WTC11 (cell line): ENCODE results near the gene HINT3. TPM values are rescaled to one million over a fixed set of nuclear protein-coding genes. Genes with fewer than 3 reads are reported as not detected.

Source experiments
- ATAC-seq: fragments of 200-7000 bp; cut with Tn5 transposase; 2 replicates; pipeline ENCODE4 v1.10.0; 2021; ENCODE audit warnings: mild to moderate bottlenecking, moderate library complexity
- CTCF ChIA-PET: fragments of 300-600 bp; sonication (Branson Sonifier 250); formaldehyde crosslinking; loops from one replicate; lab custom pipeline; 2021; ENCODE audit warnings: antibody characterized with exemption; lab: Charles Lee
- POLR2A ChIA-PET: fragments of 350-600 bp; sonication (Branson Sonifier 250); formaldehyde crosslinking; loops from one replicate; lab custom pipeline; 2021; ENCODE audit warnings: antibody characterized with exemption; lab: Charles Lee
- DNase-seq: peaks from one replicate; pipeline ENCODE4 v3.0.0; 2021; ENCODE audit warnings: low spot score
- H3K27ac Mint-ChIP-seq: 2 replicates; pipeline ENCODE4 v1.8.0; 2021; ENCODE audit warnings: mixed read lengths
- H3K27me3 Mint-ChIP-seq: 2 replicates; pipeline ENCODE4 v1.8.0; 2021; ENCODE audit warnings: low read depth, mild to moderate bottlenecking, moderate library complexity, mixed read lengths
- H3K36me3 Mint-ChIP-seq: 2 replicates; pipeline ENCODE4 v1.8.0; 2021; ENCODE audit warnings: mixed read lengths
- H3K4me1 Mint-ChIP-seq: 2 replicates; pipeline ENCODE4 v1.8.0; 2022; ENCODE audit warnings: mixed read lengths
- H3K4me3 Mint-ChIP-seq: 2 replicates; pipeline ENCODE4 v1.8.0; 2021; ENCODE audit warnings: mild to moderate bottlenecking, moderate library complexity, mixed read lengths
- H3K9me3 Mint-ChIP-seq: 2 replicates; pipeline ENCODE4 v1.8.0; 2021; ENCODE audit warnings: mixed read lengths
- HMGA2 ChIP-seq: fragments of 250-450 bp; sonication (Bioruptor Pico); IDR thresholded peaks from 2 replicates; pipeline ENCODE4 v1.4.0; 2021; ENCODE audit warnings: mild to moderate bottlenecking, moderate library complexity
- HMGXB4 ChIP-seq: sonication (generic); formaldehyde crosslinking; IDR thresholded peaks from 2 replicates; pipeline ENCODE4 v1.8.1; 2023; ENCODE audit warnings: mild to moderate bottlenecking, moderate library complexity, missing genetic modification reagents
- KAT7 ChIP-seq: sonication (generic); formaldehyde crosslinking; IDR thresholded peaks from 2 replicates; pipeline ENCODE4 v1.8.1; 2023; ENCODE audit warnings: missing genetic modification reagents, mild to moderate bottlenecking, borderline replicate concordance
- NFE2L1 ChIP-seq: sonication (generic); formaldehyde crosslinking; IDR thresholded peaks from 2 replicates; pipeline ENCODE4 v1.8.1; 2023; ENCODE audit warnings: missing genetic modification reagents
- PRDM15 ChIP-seq: sonication (generic); formaldehyde crosslinking; IDR thresholded peaks from 2 replicates; pipeline ENCODE4 v1.8.0; 2022; ENCODE audit warnings: missing genetic modification reagents
- SMAD4 ChIP-seq: sonication (generic); formaldehyde crosslinking; IDR thresholded peaks from 2 replicates; pipeline ENCODE4 v1.8.0; 2022; ENCODE audit warnings: mild to moderate bottlenecking, missing genetic modification reagents
- ZNF281 ChIP-seq: sonication (generic); formaldehyde crosslinking; IDR thresholded peaks from 2 replicates; pipeline ENCODE4 v1.8.0; 2023; ENCODE audit warnings: mild to moderate bottlenecking, missing genetic modification reagents
- ZNF416 ChIP-seq: fragments of 250-450 bp; sonication (Bioruptor Pico); IDR thresholded peaks from 2 replicates; pipeline ENCODE4 v1.9.0; 2021; ENCODE audit warnings: mild to moderate bottlenecking, inconsistent platforms
- ZNF512 ChIP-seq: sonication (generic); formaldehyde crosslinking; IDR thresholded peaks from 2 replicates; pipeline ENCODE4 v1.8.1; 2022; ENCODE audit warnings: missing genetic modification reagents, borderline replicate concordance
- total RNA-seq: library from RNA; stranded (reverse); gene quantifications from 3 replicates; pipeline ENCODE4 v1.2.3, GENCODE V29; 2021

Gene HINT3
- total RNA-seq, 1 experiment from 2014 or later, result 9.4 TPM

GRCh38 chr6:125944434-125944816, 12.1 kb upstream of the HINT3 start (continued):
- TF ChIP-seq ZNF281 (CRISPR knock-in tag), result no peak
- TF ChIP-seq PRDM15 (CRISPR knock-in tag), result no peak
- no peak for TF ChIP-seq ZNF512 (CRISPR knock-in tag)

GRCh38 chr6:125944896-125945295, 11.7 kb upstream of the HINT3 start:
- CTCF ChIA-PET, result interaction anchor here (0.9 to 2.6 kb wide), 2 partner anchors 9 to 38 kb away, joined by 3 to 7 read pairs; no protein-coding TSS in a partner anchor
- no peak overlapping the region for H3K27ac Mint-ChIP-seq
- POLR2A ChIA-PET, result no interaction called here

More at GRCh38 chr6:125944896-125945295, 11.7 kb upstream of the HINT3 start:
- Mint-ChIP-seq H3K4me1 (peaks cover 2% of the 10 kb centered on the region; the same call in 1 of the 2 replicates), H3K9me3 (no peaks in the 10 kb centered on the region), H3K4me3 (no peak overlapping the region), H3K36me3 (no peaks in the 10 kb centered on the region), H3K27me3 (no peaks in the 10 kb centered on the region; the same call in 1 of the 2 replicates)
- no peak for ATAC-seq
- TF ChIP-seq KAT7 (no peak), ZNF281 (CRISPR knock-in tag) (no peak), ZNF416 (CRISPR knock-in tag) (no peak), NFE2L1 (CRISPR knock-in tag) (no peak), HMGXB4 (CRISPR knock-in tag) (no peak), HMGA2 (CRISPR knock-in tag) (no peak), SMAD4 (CRISPR knock-in tag) (no peak)
- DNase-seq, result no peak
